ENCODE measurements around the gene ARPC1B.
A peak's percentile ranks its signal among the peaks of the same experiment; 100 is the strongest.
"Not testable (repeated sequence)": the region's sequence is repeated elsewhere in the genome, so short reads cannot be mapped to it uniquely, and the experiment has no call there.

The ARPC1B gene

DNA sequence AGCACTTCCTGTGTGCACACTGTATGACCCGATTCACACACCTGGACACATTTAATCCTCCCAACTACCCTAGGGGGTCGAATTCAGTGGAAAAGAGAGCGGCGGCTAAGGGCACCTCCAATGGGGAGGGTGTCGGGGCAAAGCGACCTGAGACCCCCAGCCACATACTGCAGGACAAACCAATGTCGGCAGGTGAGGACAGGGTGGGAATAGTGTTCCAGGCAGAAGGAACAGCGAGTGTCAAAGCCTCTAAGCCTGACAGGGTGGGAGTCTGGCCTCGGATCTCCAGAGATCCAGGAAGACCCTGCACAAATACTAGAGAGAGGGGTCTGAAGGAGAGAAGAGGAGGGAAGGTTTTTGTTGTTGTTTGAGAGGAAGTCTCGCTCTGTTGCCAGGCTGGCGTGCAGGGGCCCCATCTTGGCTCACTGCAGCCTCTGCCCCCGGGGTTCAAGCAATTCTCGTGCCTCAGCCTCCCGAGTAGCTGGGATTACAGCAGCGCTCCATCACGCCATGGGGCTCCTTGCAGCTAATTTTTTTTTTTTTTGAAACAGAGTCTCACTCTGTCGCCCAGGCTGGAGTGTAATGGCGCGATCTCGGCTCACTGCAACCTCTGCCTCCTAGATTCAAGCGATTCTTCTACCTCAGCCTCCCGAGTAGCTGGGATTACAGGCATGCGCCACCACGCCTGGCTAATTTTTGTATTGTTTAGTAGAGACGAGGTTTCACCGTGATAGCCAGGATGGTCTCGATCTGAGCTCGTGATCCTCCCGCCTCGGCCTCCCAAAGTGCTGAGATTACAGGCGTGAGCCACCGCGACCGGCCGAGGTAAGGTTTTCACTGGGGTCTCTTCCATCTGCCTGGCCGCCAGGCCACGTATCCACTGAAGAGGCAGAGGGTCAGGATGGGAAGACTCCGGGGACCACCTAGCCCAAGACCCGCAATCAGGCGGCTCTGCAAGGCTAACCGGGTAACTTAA lies 1.2 kb upstream of the ARPC1B start:
- Histone ChIP-seq H3K4me3 (IDR thresholded peaks at IDR 0.05; ENCODE audit: insufficient read depth, low read depth, low read length) (no peak overlapping the region), H4K20me1 (ENCODE audit: insufficient read depth) (no peaks in the 10 kb centered on the region), H3K27ac (no peak overlapping the region), H3K36me3 (ENCODE audit: insufficient read depth) (peaks cover 5% of the 10 kb centered on the region; the same call in 1 of the 2 replicates), H3K4me2 (peak overlapping the region; percentile 76), H3K27me3 (ENCODE audit: insufficient read depth, low read depth) (no peaks in the 10 kb centered on the region), H3K9ac (no peak overlapping the region; the same call in 1 of the 2 replicates), H2AFZ (ENCODE audit: low read depth) (peak overlapping the region; percentile 88), H3K79me2 (ENCODE audit: insufficient read depth, low read depth) (peaks cover 36% of the 10 kb centered on the region), H3K4me1 (ENCODE audit: low read depth, poor library complexity, severe bottlenecking) (peaks cover 32% of the 10 kb centered on the region)
- no peak for TF ChIP-seq CTCF (conservative IDR thresholded peaks at IDR 0.05; ENCODE audit: low read depth, low read length)

- Histone ChIP-seq H2AFZ (ENCODE audit: low read depth) (peak overlapping the region; percentile 5), H3K4me1 (ENCODE audit: low read depth, poor library complexity, severe bottlenecking) (peaks cover 49% of the 10 kb centered on the region), H4K20me1 (ENCODE audit: insufficient read depth) (no peaks in the 10 kb centered on the region), H3K9ac (peak overlapping the region; percentile 39), H3K36me3 (ENCODE audit: insufficient read depth) (peaks cover 5% of the 10 kb centered on the region; the same call in 1 of the 2 replicates), H3K27me3 (ENCODE audit: insufficient read depth, low read depth) (no peaks in the 10 kb centered on the region), H3K27ac (peak overlapping the region; percentile 31), H3K79me2 (ENCODE audit: insufficient read depth, low read depth) (peaks cover 53% of the 10 kb centered on the region), H3K4me3 (IDR thresholded peaks at IDR 0.05; ENCODE audit: insufficient read depth, low read depth, low read length) (no peak overlapping the region), H3K4me2 (peak overlapping the region; percentile 70)
- no peak for TF ChIP-seq CTCF (conservative IDR thresholded peaks at IDR 0.05; ENCODE audit: low read depth, low read length)
Measured at GRCh38 chr7:99375070-99375807, 709 bp downstream of the ARPC1B start.

DNA sequence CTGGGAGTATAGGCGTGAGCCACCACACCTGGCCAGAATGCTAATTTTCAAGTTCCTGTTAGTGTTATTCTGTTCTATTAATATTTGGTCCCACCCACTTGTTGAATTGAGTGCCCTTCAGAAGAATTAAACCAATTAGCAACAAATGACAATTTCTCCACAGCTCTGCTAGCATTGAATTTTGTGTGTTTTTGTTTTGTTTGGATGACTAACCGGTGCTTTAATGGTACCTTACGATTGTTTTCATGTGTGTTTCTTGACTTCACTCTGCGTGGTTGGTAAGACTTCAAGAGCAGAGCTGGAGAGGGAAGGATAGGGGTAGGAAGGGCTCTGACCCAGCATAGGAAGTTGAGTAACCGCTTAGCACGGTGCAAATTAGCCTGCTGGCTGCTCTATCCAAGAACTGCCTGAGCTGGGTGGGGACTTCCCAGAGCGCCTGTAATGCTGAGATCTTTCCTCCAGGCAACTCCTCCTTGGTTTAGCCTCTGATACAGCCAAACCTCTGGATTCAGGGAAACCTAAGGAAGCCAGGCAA lies 4.6 kb downstream of the ARPC1B start:
- Histone ChIP-seq H3K36me3 (ENCODE audit: insufficient read depth) (peaks cover 5% of the 10 kb centered on the region; the same call in 1 of the 2 replicates), H3K4me2 (peak overlapping the region; percentile 92), H3K4me3 (IDR thresholded peaks at IDR 0.05; ENCODE audit: insufficient read depth, low read depth, low read length) (no peak overlapping the region), H3K27me3 (ENCODE audit: insufficient read depth, low read depth) (no peaks in the 10 kb centered on the region), H2AFZ (ENCODE audit: low read depth) (no peak overlapping the region), H3K27ac (peak overlapping the region; percentile 85), H3K4me1 (ENCODE audit: low read depth, poor library complexity, severe bottlenecking) (peaks cover 70% of the 10 kb centered on the region), H3K79me2 (ENCODE audit: insufficient read depth, low read depth) (peaks cover 84% of the 10 kb centered on the region), H3K9ac (no peak overlapping the region), H4K20me1 (ENCODE audit: insufficient read depth) (no peaks in the 10 kb centered on the region)
- no peak for TF ChIP-seq CTCF (conservative IDR thresholded peaks at IDR 0.05; ENCODE audit: low read depth, low read length)

DNA sequence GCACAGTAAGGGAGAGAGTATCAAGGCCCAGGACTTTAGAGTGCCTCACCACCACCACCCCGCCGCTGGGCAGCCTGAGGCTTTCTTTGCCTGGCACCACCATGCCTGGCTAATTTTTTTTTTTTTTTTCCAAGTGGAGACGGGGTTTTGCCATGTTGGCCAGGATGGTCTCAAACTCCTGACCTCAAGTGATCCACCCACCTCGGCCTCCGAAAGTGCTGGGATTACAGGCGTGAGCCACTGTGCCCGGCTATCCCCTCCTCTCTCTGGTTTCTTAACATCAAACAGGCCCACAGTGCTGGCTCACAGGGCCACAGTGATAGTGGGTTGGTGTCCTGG lies 5.1 kb downstream of the ARPC1B start:
- peak overlapping the region; percentile 85 for H3K27ac ChIP-seq
- H3K4me2 ChIP-seq = peak overlapping the region; percentile 92
- H3K36me3 ChIP-seq (ENCODE audit: insufficient read depth); H3K4me3 ChIP-seq (IDR thresholded peaks at IDR 0.05; ENCODE audit: insufficient read depth, low read depth, low read length); H3K9ac ChIP-seq; H3K27me3 ChIP-seq (ENCODE audit: insufficient read depth, low read depth); H4K20me1 ChIP-seq (ENCODE audit: insufficient read depth); H2AFZ ChIP-seq (ENCODE audit: low read depth): not testable (repeated sequence)
- H3K79me2 ChIP-seq (ENCODE audit: insufficient read depth, low read depth) = peaks cover 87% of the 10 kb centered on the region
- H3K4me1 ChIP-seq (ENCODE audit: low read depth, poor library complexity, severe bottlenecking) = peaks cover 70% of the 10 kb centered on the region
